ENCODE measurements around the gene ZBTB6.
"Not testable (repeated sequence)": the region's sequence is repeated elsewhere in the genome, so short reads cannot be mapped to it uniquely, and the experiment has no call there.

Gene ZBTB6

DNA sequence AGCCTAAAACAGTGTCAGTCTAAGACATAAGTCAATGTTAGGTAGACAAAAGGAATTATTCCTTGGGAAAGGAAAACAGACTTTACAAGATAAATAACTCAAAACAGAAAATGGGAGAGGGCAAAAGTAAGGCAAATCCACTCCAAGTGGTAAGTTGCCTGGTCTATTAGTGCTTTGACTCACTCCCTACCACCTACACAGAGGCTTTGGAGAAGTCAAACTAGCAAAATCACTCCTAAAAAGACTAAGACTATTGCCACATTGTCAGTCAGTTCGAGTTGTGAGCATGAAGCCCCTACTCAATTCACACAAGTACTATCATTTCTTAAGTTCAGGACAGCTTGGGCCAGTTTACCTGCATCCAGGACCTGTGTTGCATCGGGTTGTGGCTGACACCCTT, 5.2 kb upstream of the ZBTB6 start (continued):
- TF ChIP-seq, protein P1, sequence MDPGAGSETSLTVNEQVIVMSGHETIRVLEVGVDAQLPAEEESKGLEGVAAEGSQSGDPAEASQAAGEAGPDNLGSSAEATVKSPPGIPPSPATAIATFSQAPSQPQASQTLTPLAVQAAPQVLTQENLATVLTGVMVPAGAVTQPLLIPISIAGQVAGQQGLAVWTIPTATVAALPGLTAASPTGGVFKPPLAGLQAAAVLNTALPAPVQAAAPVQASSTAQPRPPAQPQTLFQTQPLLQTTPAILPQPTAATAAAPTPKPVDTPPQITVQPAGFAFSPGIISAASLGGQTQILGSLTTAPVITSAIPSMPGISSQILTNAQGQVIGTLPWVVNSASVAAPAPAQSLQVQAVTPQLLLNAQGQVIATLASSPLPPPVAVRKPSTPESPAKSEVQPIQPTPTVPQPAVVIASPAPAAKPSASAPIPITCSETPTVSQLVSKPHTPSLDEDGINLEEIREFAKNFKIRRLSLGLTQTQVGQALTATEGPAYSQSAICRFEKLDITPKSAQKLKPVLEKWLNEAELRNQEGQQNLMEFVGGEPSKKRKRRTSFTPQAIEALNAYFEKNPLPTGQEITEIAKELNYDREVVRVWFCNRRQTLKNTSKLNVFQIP (CRISPR knock-in tag; IDR thresholded peaks at IDR 0.05; ENCODE audit: borderline replicate concordance, low read depth): no peak
- TF ChIP-seq GLIS3 (CRISPR knock-in tag; IDR thresholded peaks at IDR 0.05): no peak

DNA sequence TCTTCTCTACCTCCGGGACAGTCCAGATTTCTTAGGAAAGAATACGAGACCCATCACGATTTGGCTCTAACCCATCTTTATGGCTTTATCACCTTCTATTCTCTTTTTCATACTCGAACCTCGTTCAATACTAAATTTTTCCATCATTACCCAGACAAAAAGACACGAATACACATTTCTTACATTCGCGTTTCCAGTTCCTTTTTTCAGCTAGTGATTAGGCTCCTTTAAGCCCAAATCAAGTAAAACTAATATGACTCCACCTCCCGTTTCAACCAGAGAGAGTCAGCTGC, 506 bp downstream of the ZBTB6 start:
- TF ChIP-seq TCF4 (CRISPR knock-in tag; IDR thresholded peaks at IDR 0.05; ENCODE audit: borderline replicate concordance): no peak
- no peak for TF ChIP-seq ISL1 (CRISPR knock-in tag; IDR thresholded peaks at IDR 0.05)
- no peak for TF ChIP-seq ZC3H10 (CRISPR knock-in tag; IDR thresholded peaks at IDR 0.05)
- TF ChIP-seq ZNF8 (CRISPR knock-in tag; IDR thresholded peaks at IDR 0.05): no peak
- no peak for TF ChIP-seq CSDC2 (CRISPR knock-in tag; IDR thresholded peaks at IDR 0.05)
- TF ChIP-seq, protein P1 (CRISPR knock-in tag; IDR thresholded peaks at IDR 0.05; ENCODE audit: borderline replicate concordance, low read depth): no peak
- no peak for TF ChIP-seq SNAI2 (CRISPR knock-in tag; IDR thresholded peaks at IDR 0.05)
- TF ChIP-seq, protein P2, sequence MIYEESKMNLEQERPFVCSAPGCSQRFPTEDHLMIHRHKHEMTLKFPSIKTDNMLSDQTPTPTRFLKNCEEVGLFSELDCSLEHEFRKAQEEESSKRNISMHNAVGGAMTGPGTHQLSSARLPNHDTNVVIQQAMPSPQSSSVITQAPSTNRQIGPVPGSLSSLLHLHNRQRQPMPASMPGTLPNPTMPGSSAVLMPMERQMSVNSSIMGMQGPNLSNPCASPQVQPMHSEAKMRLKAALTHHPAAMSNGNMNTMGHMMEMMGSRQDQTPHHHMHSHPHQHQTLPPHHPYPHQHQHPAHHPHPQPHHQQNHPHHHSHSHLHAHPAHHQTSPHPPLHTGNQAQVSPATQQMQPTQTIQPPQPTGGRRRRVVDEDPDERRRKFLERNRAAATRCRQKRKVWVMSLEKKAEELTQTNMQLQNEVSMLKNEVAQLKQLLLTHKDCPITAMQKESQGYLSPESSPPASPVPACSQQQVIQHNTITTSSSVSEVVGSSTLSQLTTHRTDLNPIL (CRISPR knock-in tag; IDR thresholded peaks at IDR 0.05; ENCODE audit: low read depth): no peak
- TF ChIP-seq, protein P3, sequence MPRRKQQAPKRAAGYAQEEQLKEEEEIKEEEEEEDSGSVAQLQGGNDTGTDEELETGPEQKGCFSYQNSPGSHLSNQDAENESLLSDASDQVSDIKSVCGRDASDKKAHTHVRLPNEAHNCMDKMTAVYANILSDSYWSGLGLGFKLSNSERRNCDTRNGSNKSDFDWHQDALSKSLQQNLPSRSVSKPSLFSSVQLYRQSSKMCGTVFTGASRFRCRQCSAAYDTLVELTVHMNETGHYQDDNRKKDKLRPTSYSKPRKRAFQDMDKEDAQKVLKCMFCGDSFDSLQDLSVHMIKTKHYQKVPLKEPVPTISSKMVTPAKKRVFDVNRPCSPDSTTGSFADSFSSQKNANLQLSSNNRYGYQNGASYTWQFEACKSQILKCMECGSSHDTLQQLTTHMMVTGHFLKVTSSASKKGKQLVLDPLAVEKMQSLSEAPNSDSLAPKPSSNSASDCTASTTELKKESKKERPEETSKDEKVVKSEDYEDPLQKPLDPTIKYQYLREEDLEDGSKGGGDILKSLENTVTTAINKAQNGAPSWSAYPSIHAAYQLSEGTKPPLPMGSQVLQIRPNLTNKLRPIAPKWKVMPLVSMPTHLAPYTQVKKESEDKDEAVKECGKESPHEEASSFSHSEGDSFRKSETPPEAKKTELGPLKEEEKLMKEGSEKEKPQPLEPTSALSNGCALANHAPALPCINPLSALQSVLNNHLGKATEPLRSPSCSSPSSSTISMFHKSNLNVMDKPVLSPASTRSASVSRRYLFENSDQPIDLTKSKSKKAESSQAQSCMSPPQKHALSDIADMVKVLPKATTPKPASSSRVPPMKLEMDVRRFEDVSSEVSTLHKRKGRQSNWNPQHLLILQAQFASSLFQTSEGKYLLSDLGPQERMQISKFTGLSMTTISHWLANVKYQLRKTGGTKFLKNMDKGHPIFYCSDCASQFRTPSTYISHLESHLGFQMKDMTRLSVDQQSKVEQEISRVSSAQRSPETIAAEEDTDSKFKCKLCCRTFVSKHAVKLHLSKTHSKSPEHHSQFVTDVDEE (CRISPR knock-in tag; IDR thresholded peaks at IDR 0.05): no peak
- no peak for TF ChIP-seq BACH2 (CRISPR knock-in tag; IDR thresholded peaks at IDR 0.05; ENCODE audit: borderline replicate concordance)
- TF ChIP-seq OSR1 (CRISPR knock-in tag; IDR thresholded peaks at IDR 0.05): no peak
- no peak for TF ChIP-seq ESRRG (CRISPR knock-in tag; IDR thresholded peaks at IDR 0.05)
- TF ChIP-seq ARNTL (CRISPR knock-in tag; IDR thresholded peaks at IDR 0.05; ENCODE audit: borderline replicate concordance, low read depth): no peak
- ATAC-seq: no peak

DNA sequence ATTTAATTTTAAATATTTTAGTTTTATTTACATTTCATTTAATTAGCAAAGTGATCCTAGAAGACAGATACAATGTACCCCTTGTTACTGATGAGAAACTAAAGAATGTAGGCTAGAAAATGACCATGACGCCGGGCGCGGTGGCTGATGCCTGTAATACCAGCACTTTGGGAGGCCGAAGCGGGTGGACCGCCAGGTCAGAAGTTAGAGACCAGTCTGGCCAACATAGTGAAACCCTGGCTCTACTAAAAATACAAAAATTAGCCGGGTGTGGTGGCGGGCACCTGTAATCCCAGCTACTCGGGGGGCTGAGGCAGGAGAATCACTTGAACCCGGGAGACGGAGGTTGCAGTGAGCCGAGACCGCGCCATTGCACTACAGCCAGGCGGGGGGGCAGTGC, 7.0 kb downstream of the ZBTB6 start:
- ATAC-seq: not testable (repeated sequence)

DNA sequence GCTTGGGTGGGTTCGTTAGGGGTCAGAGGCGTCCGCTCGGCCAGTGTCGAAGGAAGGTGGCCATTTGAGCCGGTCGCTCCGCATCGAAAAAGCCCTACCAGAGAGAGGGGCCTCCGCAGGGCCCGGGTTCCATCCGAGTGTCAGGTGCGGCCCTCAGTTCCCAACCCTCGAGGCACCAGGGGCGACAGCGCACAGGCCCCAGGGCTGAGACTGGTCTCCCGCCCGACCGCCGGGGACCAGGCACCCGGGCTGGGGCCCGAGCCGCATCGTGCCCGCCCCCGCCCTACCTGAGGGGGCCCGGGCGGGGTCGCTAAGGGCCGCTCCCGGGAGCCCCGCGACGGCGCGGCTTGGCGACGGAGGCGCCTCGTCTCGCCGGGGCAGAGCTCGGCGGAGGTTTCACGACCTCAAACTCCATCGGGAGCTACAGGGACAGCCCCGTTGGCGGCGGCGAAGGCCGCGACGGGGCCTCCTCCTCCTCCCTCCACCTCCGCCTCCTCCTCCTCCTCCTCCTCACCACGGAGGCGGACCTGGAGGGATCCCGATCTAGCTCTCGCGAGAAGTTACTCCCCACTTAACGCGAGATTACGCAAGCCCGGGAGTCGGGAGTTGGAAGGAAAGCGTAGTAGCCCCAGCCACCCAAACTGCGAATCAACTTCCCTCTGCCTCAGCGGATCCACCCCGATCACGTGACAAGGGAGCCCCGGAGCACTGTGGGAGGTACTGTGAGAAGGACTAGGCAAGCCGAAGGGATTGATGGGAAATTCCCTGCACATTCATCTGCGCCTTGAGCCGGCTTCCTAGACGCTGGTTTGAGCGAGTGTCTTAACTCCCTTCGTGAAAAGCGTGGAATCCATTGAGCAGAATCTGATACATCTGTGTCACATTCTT, 8.1 kb downstream of the ZBTB6 start, which contains the start of gene RC3H2:
Gene RC3H2, minus strand, starts transcription at position 537 of the 888 bp plus-strand sequence. CDS start 7,850 bp downstream, outside the sequence.
- ATAC-seq: peak; percentile 94
- TF ChIP-seq ZFP3 (CRISPR knock-in tag; IDR thresholded peaks at IDR 0.05): 0 out of 2 replicates have a peak, but pooled peaks have one; percentile 14
- no peak for TF ChIP-seq ZNF8 (CRISPR knock-in tag; IDR thresholded peaks at IDR 0.05)
- peak; percentile 36; the same call in 1 of the 2 replicates for TF ChIP-seq GLIS3 (CRISPR knock-in tag; IDR thresholded peaks at IDR 0.05)
- TF ChIP-seq, protein P4, sequence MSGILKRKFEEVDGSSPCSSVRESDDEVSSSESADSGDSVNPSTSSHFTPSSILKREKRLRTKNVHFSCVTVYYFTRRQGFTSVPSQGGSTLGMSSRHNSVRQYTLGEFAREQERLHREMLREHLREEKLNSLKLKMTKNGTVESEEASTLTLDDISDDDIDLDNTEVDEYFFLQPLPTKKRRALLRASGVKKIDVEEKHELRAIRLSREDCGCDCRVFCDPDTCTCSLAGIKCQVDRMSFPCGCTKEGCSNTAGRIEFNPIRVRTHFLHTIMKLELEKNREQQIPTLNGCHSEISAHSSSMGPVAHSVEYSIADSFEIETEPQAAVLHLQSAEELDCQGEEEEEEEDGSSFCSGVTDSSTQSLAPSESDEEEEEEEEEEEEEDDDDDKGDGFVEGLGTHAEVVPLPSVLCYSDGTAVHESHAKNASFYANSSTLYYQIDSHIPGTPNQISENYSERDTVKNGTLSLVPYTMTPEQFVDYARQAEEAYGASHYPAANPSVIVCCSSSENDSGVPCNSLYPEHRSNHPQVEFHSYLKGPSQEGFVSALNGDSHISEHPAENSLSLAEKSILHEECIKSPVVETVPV (CRISPR knock-in tag; IDR thresholded peaks at IDR 0.05): no peak

DNA sequence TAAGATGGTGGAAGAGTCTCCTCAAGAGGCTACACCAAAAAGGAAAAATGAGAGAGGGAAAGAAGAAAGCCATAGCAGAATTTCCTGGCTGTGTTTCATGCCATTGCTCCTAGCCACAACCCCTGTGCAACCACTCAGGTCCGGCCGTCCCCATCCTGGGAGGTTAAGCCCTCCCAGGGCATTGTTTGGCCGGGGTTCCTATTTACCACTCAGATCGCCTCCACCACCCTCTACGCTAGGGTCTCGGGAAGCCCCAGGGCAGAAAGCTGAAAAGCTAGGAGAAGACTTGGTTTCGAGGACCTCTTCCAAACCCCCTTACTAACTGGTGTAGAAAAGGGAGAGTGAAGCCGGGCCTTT, 8.7 kb downstream of the ZBTB6 start:
- ATAC-seq: peak; percentile 66
- no peak for TF ChIP-seq TOX (CRISPR knock-in tag; IDR thresholded peaks at IDR 0.05; ENCODE audit: borderline replicate concordance)
- TF ChIP-seq ESRRG (CRISPR knock-in tag; IDR thresholded peaks at IDR 0.05): no peak
- TF ChIP-seq BACH2 (CRISPR knock-in tag; IDR thresholded peaks at IDR 0.05; ENCODE audit: borderline replicate concordance): no peak
- TF ChIP-seq CSDC2 (CRISPR knock-in tag; IDR thresholded peaks at IDR 0.05): no peak
- TF ChIP-seq ZNF8 (CRISPR knock-in tag; IDR thresholded peaks at IDR 0.05): no peak
- TF ChIP-seq SNAI2 (CRISPR knock-in tag; IDR thresholded peaks at IDR 0.05): no peak
- TF ChIP-seq, protein P1 (CRISPR knock-in tag; IDR thresholded peaks at IDR 0.05; ENCODE audit: borderline replicate concordance, low read depth): no peak
- no peak for TF ChIP-seq ARNTL (CRISPR knock-in tag; IDR thresholded peaks at IDR 0.05; ENCODE audit: borderline replicate concordance, low read depth)
- no peak for TF ChIP-seq TCF4 (CRISPR knock-in tag; IDR thresholded peaks at IDR 0.05; ENCODE audit: borderline replicate concordance)
- TF ChIP-seq ZFP30 (CRISPR knock-in tag; IDR thresholded peaks at IDR 0.05): no peak
- no peak for TF ChIP-seq GLIS3 (CRISPR knock-in tag; IDR thresholded peaks at IDR 0.05)
- TF ChIP-seq ISL1 (CRISPR knock-in tag; IDR thresholded peaks at IDR 0.05): no peak
- no peak for TF ChIP-seq OSR1 (CRISPR knock-in tag; IDR thresholded peaks at IDR 0.05)

Measured in SK-N-SH treated with all-trans-retinoic acid at 6 μM for 48 hours (cell line).